DND-41 (cell line): ENCODE measurements around the gene PIAS1.

ENCODE experiments used
- ATAC-seq: fragments of 200-7000 bp; cut with Tn5 transposase; 3 replicates; pipeline ENCODE4 v1.9.1; 2021; ENCODE audit warnings: low read depth; ENCODE audit not compliant: insufficient read depth
- DNase-seq: peaks from one replicate; pipeline ENCODE4 v3.0.0-alpha.2; 2020
- H2AFZ ChIP-seq: 2 replicates; pipeline ENCODE4 v1.6.0; 2012; ENCODE audit warnings: low read depth, low read length
- H3K27ac ChIP-seq: 2 replicates; pipeline ENCODE4 v1.5.1; 2012; ENCODE audit warnings: low read length, inconsistent platforms
- H3K27me3 ChIP-seq: fragments of 200-600 bp; sonication (generic); 2 replicates; pipeline ENCODE4 v1.6.0; 2012; ENCODE audit warnings: low read length, mild to moderate bottlenecking, inconsistent platforms; ENCODE audit not compliant: insufficient read depth, poor library complexity
- H3K36me3 ChIP-seq: 2 replicates; pipeline ENCODE4 v1.5.1; 2012; ENCODE audit warnings: low read length, inconsistent platforms; ENCODE audit not compliant: insufficient read depth
- H3K4me1 ChIP-seq: 2 replicates; pipeline ENCODE4 v1.5.1; 2012; ENCODE audit warnings: mild to moderate bottlenecking, low read length; ENCODE audit not compliant: insufficient read depth
- H3K4me2 ChIP-seq: 2 replicates; pipeline ENCODE4 v1.6.0; 2012; ENCODE audit warnings: mild to moderate bottlenecking, moderate library complexity, low read length, inconsistent platforms; ENCODE audit not compliant: insufficient read depth
- H3K4me3 ChIP-seq, 2 experiments: fragments of 200-600 bp in 1 of 2; shearing (Covaris generic) in 1 of 2; 2 replicates each; pipeline ENCODE4 v1.5.1; 2012 to 2016; ENCODE audit warnings: inconsistent platforms in 2 of 2, low read length in 2 of 2, mild to moderate bottlenecking in 2 of 2, low read depth in 1 of 2, moderate library complexity in 1 of 2
- H3K79me2 ChIP-seq: 2 replicates; pipeline ENCODE4 v1.6.0; 2012; ENCODE audit warnings: low read length, inconsistent platforms; ENCODE audit not compliant: insufficient read depth
- H3K9ac ChIP-seq: 2 replicates; pipeline ENCODE4 v1.6.0; 2012; ENCODE audit warnings: low read depth, mild to moderate bottlenecking, inconsistent platforms, low read length, moderate library complexity
- H3K9me3 ChIP-seq: 2 replicates; pipeline ENCODE4 v1.5.1; 2012; ENCODE audit warnings: low read length, moderate library complexity, mild to moderate bottlenecking, inconsistent platforms; ENCODE audit not compliant: insufficient read depth, severe bottlenecking
- H4K20me1 ChIP-seq: 2 replicates; pipeline ENCODE4 v1.6.0; 2012; ENCODE audit warnings: low read length; ENCODE audit not compliant: insufficient read depth
- EZH2 ChIP-seq: IDR thresholded peaks from 3 replicates; pipeline ENCODE4 v1.6.1; 2012; ENCODE audit warnings: borderline replicate concordance, low read depth, mild to moderate bottlenecking, moderate library complexity, low read length, inconsistent platforms; ENCODE audit not compliant: severe bottlenecking
- TF ChIP-seq, protein P1 (sequence below): IDR thresholded peaks from 2 replicates; pipeline ENCODE4 v1.5.1; 2012; ENCODE audit warnings: borderline replicate concordance, low read length, moderate library complexity, mild to moderate bottlenecking; ENCODE audit not compliant: poor library complexity, severe bottlenecking; ENCODE audit errors: extremely low read depth

PIAS1 gene

GRCh38 chr15:68047826-68048225 lies 6.3 kb upstream of the PIAS1 start:
- no peak overlapping the region for H2AFZ ChIP-seq
- no peaks in the 10 kb centered on the region for H4K20me1 ChIP-seq
- no peak overlapping the region for H3K9ac ChIP-seq
- no peak for DNase-seq
- H3K4me2 ChIP-seq: no peak overlapping the region
- H3K4me1 ChIP-seq: no peaks in the 10 kb centered on the region
- H3K9me3 ChIP-seq: peaks cover 14% of the 10 kb centered on the region
- H3K79me2 ChIP-seq: no peaks in the 10 kb centered on the region
- H3K36me3 ChIP-seq: no peaks in the 10 kb centered on the region
- H3K27ac ChIP-seq: no peak overlapping the region
- no peak for TF ChIP-seq EZH2
- TF ChIP-seq, protein P1, sequence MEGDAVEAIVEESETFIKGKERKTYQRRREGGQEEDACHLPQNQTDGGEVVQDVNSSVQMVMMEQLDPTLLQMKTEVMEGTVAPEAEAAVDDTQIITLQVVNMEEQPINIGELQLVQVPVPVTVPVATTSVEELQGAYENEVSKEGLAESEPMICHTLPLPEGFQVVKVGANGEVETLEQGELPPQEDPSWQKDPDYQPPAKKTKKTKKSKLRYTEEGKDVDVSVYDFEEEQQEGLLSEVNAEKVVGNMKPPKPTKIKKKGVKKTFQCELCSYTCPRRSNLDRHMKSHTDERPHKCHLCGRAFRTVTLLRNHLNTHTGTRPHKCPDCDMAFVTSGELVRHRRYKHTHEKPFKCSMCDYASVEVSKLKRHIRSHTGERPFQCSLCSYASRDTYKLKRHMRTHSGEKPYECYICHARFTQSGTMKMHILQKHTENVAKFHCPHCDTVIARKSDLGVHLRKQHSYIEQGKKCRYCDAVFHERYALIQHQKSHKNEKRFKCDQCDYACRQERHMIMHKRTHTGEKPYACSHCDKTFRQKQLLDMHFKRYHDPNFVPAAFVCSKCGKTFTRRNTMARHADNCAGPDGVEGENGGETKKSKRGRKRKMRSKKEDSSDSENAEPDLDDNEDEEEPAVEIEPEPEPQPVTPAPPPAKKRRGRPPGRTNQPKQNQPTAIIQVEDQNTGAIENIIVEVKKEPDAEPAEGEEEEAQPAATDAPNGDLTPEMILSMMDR: no peak
- H3K4me3 ChIP-seq: no peak overlapping the region
- no peak for ATAC-seq
- H3K27me3 ChIP-seq: no peaks in the 10 kb centered on the region

DNA sequence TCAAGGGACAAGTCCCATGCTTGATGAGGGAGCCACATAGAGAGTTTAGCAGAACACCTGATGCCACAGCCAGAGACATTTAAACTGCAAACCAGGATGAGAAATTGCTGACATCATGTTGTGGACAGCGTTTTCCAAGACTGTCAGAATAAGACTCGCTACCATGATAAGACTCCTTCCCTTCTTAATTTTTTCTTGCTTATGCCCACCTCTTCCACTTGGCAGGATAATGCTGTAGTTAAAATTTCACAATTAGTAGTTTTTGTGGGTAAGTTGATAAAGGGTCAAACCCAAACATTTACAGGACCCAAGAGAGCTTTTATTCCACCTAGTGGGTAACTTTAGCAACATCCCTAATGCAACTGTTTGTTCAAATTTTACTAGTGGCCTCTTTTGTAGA lies 3.0 kb upstream of the PIAS1 start:
- no peaks in the 10 kb centered on the region for H3K27me3 ChIP-seq
- H3K79me2 ChIP-seq: peaks cover 20% of the 10 kb centered on the region
- H3K4me1 ChIP-seq: peaks cover 11% of the 10 kb centered on the region
- peaks cover 13% of the 10 kb centered on the region for H4K20me1 ChIP-seq
- peaks cover 6% of the 10 kb centered on the region for H3K9me3 ChIP-seq
- H3K27ac ChIP-seq: no peak overlapping the region
- H3K9ac ChIP-seq: no peak overlapping the region
- H3K4me3 ChIP-seq: no peak overlapping the region
- ATAC-seq (no peak), DNase-seq (no peak)
- no peak overlapping the region for H2AFZ ChIP-seq
- H3K36me3 ChIP-seq: no peaks in the 10 kb centered on the region
- TF ChIP-seq EZH2: no peak
- TF ChIP-seq, protein P1: no peak
- H3K4me2 ChIP-seq: no peak overlapping the region

- H3K27ac ChIP-seq: no peak overlapping the region
- peaks cover 28% of the 10 kb centered on the region for H3K79me2 ChIP-seq
- no peaks in the 10 kb centered on the region for H3K27me3 ChIP-seq
- peak overlapping the region; percentile 39; the same call in 1 of the 2 replicates for H2AFZ ChIP-seq
- TF ChIP-seq EZH2: no peak
- TF ChIP-seq, protein P1: no peak
- DNase-seq (no peak), ATAC-seq (no peak)
- H3K9me3 ChIP-seq: no peaks in the 10 kb centered on the region
- peaks cover 19% of the 10 kb centered on the region for H3K4me1 ChIP-seq
- H3K4me2 ChIP-seq: no peak overlapping the region
- peaks cover 15% of the 10 kb centered on the region for H4K20me1 ChIP-seq
- no peak overlapping the region for H3K4me3 ChIP-seq
- H3K36me3 ChIP-seq: no peaks in the 10 kb centered on the region
- H3K9ac ChIP-seq: no peak overlapping the region
These were observed 2.2 kb upstream of the PIAS1 start for GRCh38 chr15:68051907-68052306.

GRCh38 chr15:68052431-68052830 lies 1.7 kb upstream of the PIAS1 start:
- Histone ChIP-seq H3K36me3 (no peaks in the 10 kb centered on the region), H3K27me3 (no peaks in the 10 kb centered on the region), H3K9ac (no peak overlapping the region), H2AFZ (peak overlapping the region; percentile 39; the same call in 1 of the 2 replicates), H3K9me3 (no peaks in the 10 kb centered on the region), H3K79me2 (peaks cover 33% of the 10 kb centered on the region), H3K27ac (no peak overlapping the region), H3K4me2 (no peak overlapping the region), H4K20me1 (peaks cover 21% of the 10 kb centered on the region), H3K4me1 (peaks cover 25% of the 10 kb centered on the region), H3K4me3 (no peak overlapping the region)
- ATAC-seq (no peak), DNase-seq (no peak)
- TF ChIP-seq, protein P1: no peak
- TF ChIP-seq EZH2: no peak
